K562 (cell line): ENCODE measurements around the gene VPS33A. TPM values are rescaled to one million over a fixed set of nuclear protein-coding genes. Genes with fewer than 3 reads are reported as not detected.

ENCODE experiments used
- ATF1 ChIP-seq, 2 experiments: fragments of 450-650 bp in 1 of 2; IDR thresholded peaks; 2 replicates each; pipeline ENCODE4 v1.6.1; 2016; ENCODE audit warnings: missing compliant biosample characterization in 1 of 2, missing genetic modification characterization in 1 of 2
- BMI1 ChIP-seq: fragments of 150-350 bp; IDR thresholded peaks from 2 replicates; pipeline ENCODE4 v1.6.1; 2014; ENCODE audit warnings: low read length
- C11orf30 ChIP-seq: fragments of 450-650 bp; IDR thresholded peaks from 2 replicates; pipeline ENCODE4 v1.6.1; 2016; ENCODE audit warnings: low read depth, mild to moderate bottlenecking
- CBFB ChIP-seq: sonication (generic); formaldehyde crosslinking; IDR thresholded peaks from 2 replicates; pipeline ENCODE4 v1.4.0; 2020; ENCODE audit warnings: mild to moderate bottlenecking, missing genetic modification reagents
- CBX3 ChIP-seq, 2 experiments: IDR thresholded peaks; 1 replicate in 1 of 2; 2 replicates in 1 of 2; pipeline ENCODE4 v1.6.1; 2012; ENCODE audit warnings: inconsistent platforms in 2 of 2, low read length in 2 of 2, borderline replicate concordance in 1 of 2, control low read depth in 1 of 2
- CREM ChIP-seq: IDR thresholded peaks from 2 replicates; pipeline ENCODE4 v1.6.1; 2014; ENCODE audit warnings: antibody characterized with exemption, low read depth
- EP400 ChIP-seq: fragments of 450-650 bp; IDR thresholded peaks from 2 replicates; pipeline ENCODE4 v1.6.1; 2017; ENCODE audit warnings: antibody characterized with exemption, mild to moderate bottlenecking, moderate library complexity
- FOXP1 ChIP-seq: sonication (generic); formaldehyde crosslinking; IDR thresholded peaks from 2 replicates; pipeline ENCODE4 v1.8.0; 2022; ENCODE audit warnings: mild to moderate bottlenecking, missing genetic modification reagents
- HDAC2 ChIP-seq: fragments of 450-650 bp; IDR thresholded peaks from 2 replicates; pipeline ENCODE4 v1.6.1; 2016; ENCODE audit warnings: mild to moderate bottlenecking
- HDAC6 ChIP-seq: IDR thresholded peaks from 2 replicates; pipeline ENCODE4 v1.6.1; 2012; ENCODE audit warnings: low read depth, mild to moderate bottlenecking, control low read depth, inconsistent platforms, low read length, moderate library complexity
- HIVEP1 ChIP-seq: fragments of 250-450 bp; sonication (Bioruptor Pico); IDR thresholded peaks from 2 replicates; pipeline ENCODE4 v1.4.0; 2020; ENCODE audit warnings: mild to moderate bottlenecking
- KAT7 ChIP-seq: sonication (generic); formaldehyde crosslinking; IDR thresholded peaks from 2 replicates; pipeline ENCODE4 v1.8.0; 2022; ENCODE audit warnings: missing genetic modification reagents, mild to moderate bottlenecking, borderline replicate concordance
- KAT8 ChIP-seq: fragments of 450-650 bp; IDR thresholded peaks from 2 replicates; pipeline ENCODE4 v1.6.1; 2016; ENCODE audit warnings: low read depth, mild to moderate bottlenecking
- NBN ChIP-seq: fragments of 450-650 bp; IDR thresholded peaks from 2 replicates; pipeline ENCODE4 v1.6.1; 2016; ENCODE audit warnings: low read depth, mild to moderate bottlenecking
- NONO ChIP-seq, 2 experiments: fragments of 200-400 bp in 1 of 2; fragments of 450-650 bp in 1 of 2; formaldehyde crosslinking in 1 of 2; IDR thresholded peaks; 2 replicates each; pipeline ENCODE4 v1.6.1; 2017; ENCODE audit warnings: low read depth in 2 of 2, mild to moderate bottlenecking in 2 of 2, moderate library complexity in 2 of 2, low read length in 1 of 2
- PATZ1 ChIP-seq: fragments of 250-450 bp; sonication (Bioruptor Pico); IDR thresholded peaks from 2 replicates; pipeline ENCODE4 v1.5.0; 2020; ENCODE audit warnings: mild to moderate bottlenecking, borderline replicate concordance
- PHB2 ChIP-seq: fragments of 450-650 bp; IDR thresholded peaks from 2 replicates; pipeline ENCODE4 v1.6.1; 2017; ENCODE audit warnings: low read depth
- RAD21 ChIP-seq, 2 experiments: fragments of 250-450 bp in 1 of 2; fragments of 450-650 bp in 1 of 2; sonication (Bioruptor Pico) in 1 of 2; formaldehyde crosslinking in 1 of 2; IDR thresholded peaks in 1 of 2; conservative IDR thresholded peaks in 1 of 2; 2 replicates each; pipeline versions ENCODE4 v1.4.0 to v1.8.0; 2020 to 2022; ENCODE audit warnings: mild to moderate bottlenecking in 2 of 2, moderate library complexity in 1 of 2
- SAFB2 ChIP-seq: fragments of 200-400 bp; formaldehyde crosslinking; IDR thresholded peaks from 2 replicates; pipeline ENCODE4 v1.6.1; 2018; ENCODE audit warnings: borderline replicate concordance, low read length, low read depth, moderate library complexity; ENCODE audit not compliant: severe bottlenecking
- SIRT6 ChIP-seq: IDR thresholded peaks from one replicate; pipeline ENCODE4 v1.6.1; 2012; ENCODE audit warnings: low read depth, mild to moderate bottlenecking, control low read depth, inconsistent platforms, low read length, moderate library complexity
- TEAD2 ChIP-seq: fragments of 450-650 bp; IDR thresholded peaks from 2 replicates; pipeline ENCODE4 v1.6.1; 2016; ENCODE audit warnings: missing genetic modification characterization, control low read depth, missing compliant biosample characterization
- ZFP30 ChIP-seq: fragments of 250-450 bp; sonication (Bioruptor Pico); IDR thresholded peaks from 2 replicates; pipeline ENCODE4 v1.8.0; 2022; ENCODE audit warnings: moderate library complexity, mild to moderate bottlenecking, inconsistent platforms, borderline replicate concordance
- ZNF121 ChIP-seq: sonication (generic); formaldehyde crosslinking; conservative IDR thresholded peaks from 2 replicates; pipeline ENCODE4 v1.8.0; 2022; ENCODE audit warnings: missing genetic modification reagents
- ZNF165 ChIP-seq: fragments of 250-450 bp; sonication (Bioruptor Pico); IDR thresholded peaks from 2 replicates; pipeline ENCODE4 v1.4.0; 2020; ENCODE audit warnings: borderline replicate concordance
- ZNF224 ChIP-seq: sonication (generic); formaldehyde crosslinking; IDR thresholded peaks from 2 replicates; pipeline ENCODE4 v1.8.0; 2022; ENCODE audit warnings: mild to moderate bottlenecking, missing genetic modification reagents
- ZNF282 ChIP-seq: sonication (generic); formaldehyde crosslinking; IDR thresholded peaks from 2 replicates; pipeline ENCODE4 v1.8.1; 2023; ENCODE audit warnings: missing genetic modification reagents
- ZNF764 ChIP-seq: fragments of 250-450 bp; sonication (Bioruptor Pico); IDR thresholded peaks from 2 replicates; pipeline ENCODE4 v1.4.0; 2020; ENCODE audit warnings: low read depth, mild to moderate bottlenecking, moderate library complexity
- polyA plus RNA-seq, 8 experiments: library from polyadenylated mRNA; depleted of rRNA in 4 of 8; stranded (reverse) in 5 of 8; unstranded in 3 of 8; fragments of >200 nt; fragmentation: Nextera tagmentation in 2 of 8; fragmentation: Illumina TruSeq in 1 of 8; extraction: Ambion mirVana in 2 of 8; extraction: Trizol in 1 of 8; gene quantifications; 2 replicates each; pipeline versions ENCODE4 v1.2.1 to v1.2.3, GENCODE V29; 2011 to 2014; ENCODE audit warnings: inconsistent platforms in 1 of 8, missing spikeins in 1 of 8
- total RNA-seq, 7 experiments: library from RNA; depleted of rRNA in 6 of 7; stranded (reverse); fragments of >200 nt in 6 of 7; fragmentation: Illumina TruSeq in 2 of 7; extraction: Trizol in 2 of 7; gene quantifications; 2 replicates each; pipeline versions ENCODE4 v1.2.1 to v1.2.3, GENCODE V29; 2011 to 2021; ENCODE audit warnings: low replicate concordance in 1 of 7
- TF ChIP-seq, protein P1 (sequence below): fragments of 450-650 bp; IDR thresholded peaks from 2 replicates; pipeline ENCODE4 v1.6.1; 2016; ENCODE audit warnings: missing biosample characterization, missing genetic modification characterization

VPS33A gene
- total and polyA plus RNA-seq, 9 of the 15 experiments (the other 6 are each of a cell fraction or from before 2014, with no cell fraction given) = 10.6 to 34.3 (median 25.3) TPM

DNA sequence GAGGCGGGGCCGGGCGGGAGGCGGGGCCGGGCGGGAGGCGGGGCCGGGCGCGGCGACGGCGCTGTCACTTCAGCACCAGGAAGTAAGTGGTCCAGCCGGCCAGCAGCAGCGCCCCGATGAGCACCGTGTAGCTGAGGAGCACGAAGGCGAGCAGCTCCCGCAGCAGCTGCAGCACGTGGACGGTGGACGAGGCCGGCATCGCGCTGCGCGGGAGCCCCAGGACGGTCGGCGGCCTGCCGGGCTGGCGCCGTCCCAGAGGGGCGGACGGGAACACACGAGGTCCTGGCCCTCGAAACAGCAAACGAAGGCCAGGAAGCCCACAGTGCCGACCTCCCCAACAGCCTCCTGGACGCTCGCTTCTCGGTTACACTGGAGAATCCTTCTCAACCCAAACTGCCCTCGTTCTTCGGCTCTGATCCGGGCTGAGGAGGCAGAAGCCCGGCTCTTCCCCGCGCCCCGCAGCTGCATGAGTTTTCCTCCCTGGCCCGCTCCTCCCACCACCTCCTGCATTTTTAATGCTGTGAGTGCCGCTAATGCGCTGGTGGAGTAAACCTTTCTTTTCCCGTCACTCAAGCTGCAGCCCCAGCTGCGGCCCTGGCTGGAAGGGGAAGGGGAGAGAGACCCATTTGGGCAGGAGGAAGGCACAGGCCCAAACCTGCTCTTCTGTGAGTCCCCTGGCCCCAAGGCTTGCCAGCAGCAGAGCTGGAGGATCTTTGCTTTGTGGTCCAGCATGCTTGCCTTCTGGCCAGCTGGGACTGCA is 39.7 kb downstream of the VPS33A start (continued):
- TF ChIP-seq ZNF224 (CRISPR knock-in tag) (0 out of 2 replicates have a peak, but pooled peaks have one; percentile 63), PATZ1 (CRISPR knock-in tag) (no peak), C11orf30 (no peak), ZNF764 (CRISPR knock-in tag) (no peak), HDAC6 (no peak), CBX3 (IDR thresholded peaks at IDR 0.05; ENCODE audit: borderline replicate concordance in 1 of 2, low read length in 2 of 2) (peak in 1 of 2 experiments; percentile 99; a peak in 2 of 3 replicates), NBN (no peak), HDAC2 (no peak), KAT7 (CRISPR knock-in tag) (no peak), FOXP1 (CRISPR knock-in tag) (peak; percentile 97), KAT8 (no peak), EP400 (no peak), ZFP30 (CRISPR knock-in tag) (no peak), ATF1 (CRISPR knock-in tag; IDR thresholded peaks at IDR 0.05) (peak; percentile 4; the same call in 1 of the 2 replicates), ATF1 (tag; IDR thresholded peaks at IDR 0.05) (no peak), CBFB (CRISPR knock-in tag) (no peak), BMI1 (no peak), RAD21 (CRISPR knock-in tag; conservative IDR thresholded peaks at IDR 0.05 in 1 of 2, IDR thresholded peaks at IDR 0.05 in 1 of 2) (no peak), PHB2 (no peak), CREM (no peak), ZNF282 (CRISPR knock-in tag) (peak; percentile 99), ZNF165 (CRISPR knock-in tag) (no peak), TEAD2 (tag) (no peak), NONO (IDR thresholded peaks at IDR 0.05; ENCODE audit: low read depth in 2 of 2, low read length in 1 of 2) (peak in 1 of 2 experiments; percentile 56; a peak in 1 of 4 replicates), SIRT6 (no peak), ZNF121 (CRISPR knock-in tag) (0 out of 2 replicates have a peak, but pooled peaks have one; percentile 13), SAFB2 (no peak), HIVEP1 (CRISPR knock-in tag) (no peak)
- TF ChIP-seq, protein P1, sequence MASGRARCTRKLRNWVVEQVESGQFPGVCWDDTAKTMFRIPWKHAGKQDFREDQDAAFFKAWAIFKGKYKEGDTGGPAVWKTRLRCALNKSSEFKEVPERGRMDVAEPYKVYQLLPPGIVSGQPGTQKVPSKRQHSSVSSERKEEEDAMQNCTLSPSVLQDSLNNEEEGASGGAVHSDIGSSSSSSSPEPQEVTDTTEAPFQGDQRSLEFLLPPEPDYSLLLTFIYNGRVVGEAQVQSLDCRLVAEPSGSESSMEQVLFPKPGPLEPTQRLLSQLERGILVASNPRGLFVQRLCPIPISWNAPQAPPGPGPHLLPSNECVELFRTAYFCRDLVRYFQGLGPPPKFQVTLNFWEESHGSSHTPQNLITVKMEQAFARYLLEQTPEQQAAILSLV = no peak
